HG02970 (cell line): ENCODE data around the gene FAM171A2.

Source experiments
- ATAC-seq: cut with Tn5 transposase; IDR thresholded peaks from one replicate; pipeline ENCODE4 v1.9.1; 2021; ENCODE audit warnings: mild to moderate bottlenecking, moderate library complexity, moderate number of reproducible peaks; ENCODE audit not compliant: unreplicated experiment, low FRiP score

Gene FAM171A2

DNA sequence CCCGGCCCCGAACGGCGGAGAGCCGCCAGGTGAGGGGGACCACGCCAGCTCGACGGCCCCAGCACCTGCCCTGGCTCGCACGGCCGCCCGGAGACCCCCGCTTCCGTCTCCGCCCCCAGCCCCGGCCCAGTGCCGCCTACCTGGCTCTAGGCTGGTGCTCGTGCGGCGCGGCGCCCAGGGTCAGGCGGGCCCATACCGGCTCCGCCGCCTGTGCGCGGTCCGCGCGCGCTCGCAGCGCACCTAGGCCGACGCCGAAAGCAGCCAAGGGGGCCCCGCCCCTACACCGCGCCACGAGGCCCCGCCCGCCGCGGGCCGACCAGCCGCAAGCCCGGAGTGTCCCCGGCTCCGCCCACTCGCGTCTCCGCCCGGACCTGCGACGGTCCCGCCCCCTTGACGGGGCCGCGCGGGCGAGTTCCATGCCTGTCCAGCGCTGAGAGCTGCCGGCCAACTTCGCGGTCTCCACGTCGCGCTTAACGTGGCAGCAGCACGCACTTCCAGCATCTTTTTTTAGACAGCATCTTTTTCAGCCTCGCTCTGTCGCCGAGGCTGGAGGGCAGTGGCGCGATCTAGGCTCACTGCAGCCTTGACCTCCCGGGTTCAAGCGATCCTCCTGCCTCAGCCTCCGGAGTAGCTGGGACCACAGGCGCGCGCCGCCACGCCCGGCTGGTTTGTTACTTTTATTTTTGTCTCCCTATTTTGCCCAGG, 38.9 kb downstream of the FAM171A2 start, which contains the start of gene SLC25A39:
SLC25A39 (minus strand) TSS at position 253 of the 705 bp plus-strand sequence. CDS start 1,261 bp downstream, outside the sequence.
- ATAC-seq: peak; percentile 67

DNA sequence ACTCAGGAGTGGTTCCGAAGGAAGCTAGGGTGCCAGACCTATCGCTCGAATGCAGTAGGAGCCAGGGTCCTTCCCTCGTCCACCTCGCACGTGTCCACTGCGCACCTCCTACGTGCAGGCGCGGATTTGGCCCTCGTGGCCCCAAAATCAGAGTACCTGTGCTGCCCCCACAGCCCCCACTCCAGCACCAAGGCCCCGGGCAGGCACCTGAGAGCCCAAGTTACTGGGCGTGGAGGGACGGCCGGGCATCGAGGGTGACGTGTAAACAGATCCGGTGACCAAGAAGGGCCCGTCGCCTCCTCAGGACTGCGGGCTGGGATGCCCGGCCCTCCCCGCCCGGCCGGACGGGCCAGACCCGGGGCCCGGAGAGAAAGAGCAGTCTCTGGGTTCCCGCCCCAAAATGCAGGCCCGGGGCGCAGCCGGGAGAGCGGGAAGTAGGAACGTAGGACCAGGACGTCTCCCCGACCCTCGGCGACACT, 39.5 kb downstream of the FAM171A2 start:
- peak; percentile 4 for ATAC-seq

DNA sequence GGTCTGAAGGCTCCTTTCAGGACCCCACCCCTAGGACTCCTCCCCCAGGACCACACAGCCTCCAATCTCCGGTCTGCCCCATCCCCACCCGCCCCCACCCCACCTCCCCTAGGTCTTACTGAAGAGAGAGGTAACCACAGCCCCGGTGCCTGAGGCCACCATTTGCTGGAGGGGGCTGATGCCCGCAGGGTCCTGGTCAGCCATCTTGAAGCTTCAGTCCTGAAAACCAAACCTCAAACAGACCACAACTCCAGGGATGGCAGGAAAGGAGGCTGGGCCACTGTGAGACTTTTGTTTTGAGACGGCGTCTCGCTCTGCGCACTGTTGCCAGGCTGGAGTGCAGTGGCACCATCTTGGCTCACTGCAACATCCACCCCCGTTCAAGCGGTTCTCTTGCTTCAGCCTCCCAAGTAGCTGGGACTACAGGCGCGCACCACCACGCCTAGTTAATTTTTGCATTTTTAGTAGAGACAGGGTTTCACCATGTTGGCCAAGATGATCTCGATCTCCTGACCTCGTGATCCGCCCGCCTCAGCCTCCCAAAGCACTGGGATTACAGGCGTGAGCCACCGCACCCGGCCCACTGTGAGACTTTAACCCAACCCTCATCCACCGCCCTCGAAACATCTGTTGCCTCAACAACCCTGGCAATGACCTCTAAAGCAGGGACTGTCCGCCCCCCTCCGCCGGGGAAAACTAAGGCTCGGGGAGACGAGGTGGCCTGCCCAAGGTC, 40.1 kb downstream of the FAM171A2 start:
- ATAC-seq: no peak

DNA sequence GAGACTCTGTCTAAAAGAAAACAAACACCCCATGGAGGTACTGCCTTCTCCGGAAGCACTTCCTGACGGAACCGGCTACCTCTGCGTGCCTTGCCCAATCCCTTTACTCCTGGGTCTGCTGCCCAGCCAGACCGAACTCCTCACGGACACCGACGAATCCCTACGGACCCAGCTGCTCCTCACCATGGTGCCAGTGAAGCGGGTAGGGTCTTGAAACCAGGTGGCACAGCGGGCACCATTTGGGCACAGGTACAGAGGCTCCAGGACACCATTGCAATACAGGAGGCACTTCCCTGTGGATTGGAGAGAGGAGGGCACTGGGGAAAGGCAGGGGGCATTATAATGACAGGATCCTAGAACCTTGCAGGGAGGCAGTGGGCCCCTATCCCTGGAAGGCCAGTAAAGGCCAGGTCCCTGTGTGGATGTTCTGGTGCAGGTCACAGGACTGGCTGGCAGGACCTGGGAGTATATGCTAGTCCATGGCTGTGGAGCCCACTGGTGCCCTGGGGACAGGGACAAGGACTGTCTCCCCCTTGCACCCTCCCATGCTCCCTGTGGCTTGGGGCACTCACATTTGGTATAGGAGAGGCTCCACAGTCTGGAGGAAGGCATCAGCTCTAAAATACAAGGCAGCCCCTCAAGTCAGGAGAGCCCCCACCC, 41.3 kb downstream of the FAM171A2 start:
- ATAC-seq: no peak

DNA sequence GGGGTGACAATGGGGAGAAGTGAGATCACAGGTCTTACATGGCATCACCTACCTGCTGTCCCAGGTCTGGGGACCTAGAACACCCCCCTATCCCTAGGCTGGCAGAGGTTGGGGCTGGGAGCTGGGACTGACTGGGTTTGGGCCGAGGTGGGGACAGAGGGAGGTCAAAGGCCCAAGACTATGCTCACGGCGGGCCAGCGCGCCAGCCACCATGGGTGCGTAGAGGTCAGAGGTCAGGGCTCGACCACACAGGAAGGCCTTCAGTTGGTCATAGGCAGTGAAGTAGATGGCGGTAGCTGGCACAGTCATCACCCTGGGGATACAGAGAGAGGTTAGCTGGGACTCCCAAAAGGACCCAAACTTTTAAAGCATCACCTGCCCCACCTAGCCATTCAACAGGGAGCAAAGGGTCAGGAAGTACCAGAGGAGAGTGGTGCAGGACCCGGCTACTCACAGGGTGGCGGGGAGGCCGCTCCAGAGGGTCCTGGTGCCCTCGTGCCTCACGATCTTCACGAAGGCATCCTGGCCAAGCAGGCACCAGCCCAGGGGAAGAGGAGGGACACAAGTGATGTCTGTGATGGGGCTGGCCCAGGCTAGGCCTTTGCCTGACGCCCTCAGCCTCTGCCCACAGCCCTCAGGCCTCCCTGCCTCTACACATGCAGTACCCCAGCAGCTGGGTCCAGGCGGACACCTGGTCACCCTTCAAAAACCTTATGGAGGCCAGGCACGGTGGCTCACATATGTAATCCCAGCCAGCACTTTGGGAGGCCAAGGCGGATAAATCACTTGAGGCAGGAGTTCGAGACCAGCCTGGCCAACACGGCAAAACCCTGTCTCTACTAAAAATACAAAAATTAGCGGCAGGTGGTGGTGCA, 42.2 kb downstream of the FAM171A2 start:
- ATAC-seq: no peak

DNA sequence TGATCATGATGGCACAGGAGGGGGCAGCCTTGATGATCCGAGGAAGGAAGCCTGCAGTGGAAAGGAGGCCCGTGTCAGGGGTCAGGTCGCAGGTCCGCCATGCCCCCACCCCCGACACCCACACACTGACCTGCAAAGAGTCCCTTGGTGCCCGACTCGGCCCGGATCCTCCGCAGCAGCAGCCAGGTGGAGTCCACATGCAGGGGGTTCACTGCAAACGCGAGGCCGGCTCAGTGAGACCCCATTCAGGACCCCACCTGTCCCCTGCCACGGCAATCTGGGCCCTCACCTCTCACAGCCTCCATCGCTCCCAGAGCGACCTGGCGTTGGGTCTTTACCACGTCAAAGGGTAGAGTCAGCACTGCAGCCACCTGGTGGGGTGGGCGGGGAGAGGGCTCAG, 43.6 kb downstream of the FAM171A2 start:
- ATAC-seq: no peak

DNA sequence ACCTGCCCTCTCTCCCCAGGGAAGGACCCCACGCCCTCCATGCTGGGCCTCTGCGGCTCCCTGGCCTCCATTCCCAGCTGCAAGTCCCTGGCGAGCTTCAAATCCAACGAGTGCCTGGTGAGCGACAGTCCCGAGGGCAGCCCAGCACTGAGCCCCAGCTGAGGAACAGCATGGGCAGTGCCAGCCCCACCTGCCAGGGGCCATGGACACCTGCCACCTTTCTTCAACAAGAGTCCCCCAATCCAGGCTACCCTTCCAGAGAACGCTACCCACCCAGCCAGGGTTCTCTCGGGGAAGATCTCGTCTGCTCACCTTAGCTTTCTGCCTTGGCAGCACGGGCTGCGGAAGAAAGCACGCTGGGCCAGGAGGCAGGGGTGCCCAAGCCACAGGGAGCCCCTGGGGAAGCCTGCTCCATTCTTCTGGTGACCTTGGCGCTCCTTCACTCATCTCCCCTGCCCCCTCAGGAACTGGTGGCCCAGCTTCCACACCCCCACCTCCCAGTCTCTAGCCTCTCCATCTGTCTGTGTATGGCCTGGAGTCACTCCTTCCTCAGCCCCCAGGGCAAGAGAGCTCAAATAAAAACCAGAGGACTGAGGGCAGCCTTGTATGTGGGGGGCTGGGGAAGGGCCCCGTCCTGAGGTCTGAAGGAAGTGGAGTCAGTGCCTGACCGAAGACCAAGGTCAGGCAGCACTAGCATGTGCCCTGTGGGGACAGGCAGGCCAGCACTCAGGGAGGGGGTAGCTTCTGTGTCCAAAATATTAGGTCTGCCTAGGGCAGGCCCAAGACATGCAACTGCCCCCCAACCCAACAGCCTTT, 45.4 kb downstream of the FAM171A2 start:
- ATAC-seq: no peak

DNA sequence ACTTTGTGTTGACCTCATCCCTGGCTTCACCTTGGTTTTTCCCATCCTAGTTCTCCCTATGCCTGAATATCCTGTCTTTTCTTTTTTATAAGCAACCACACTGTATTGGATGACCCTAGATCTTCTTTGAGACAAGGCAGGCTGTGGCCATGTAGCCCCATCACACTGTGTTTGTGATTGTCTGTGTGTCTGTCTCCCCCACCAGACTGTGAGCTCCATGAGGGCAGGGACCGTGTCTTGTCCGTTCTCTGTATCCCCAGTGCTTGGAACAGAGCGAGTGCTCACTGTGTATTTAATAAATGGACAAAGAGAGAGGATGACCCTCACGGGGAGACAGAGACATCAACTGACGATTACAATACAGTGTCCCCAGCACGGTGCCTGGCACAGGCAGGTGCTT, 46.1 kb downstream of the FAM171A2 start:
- ATAC-seq: no peak

DNA sequence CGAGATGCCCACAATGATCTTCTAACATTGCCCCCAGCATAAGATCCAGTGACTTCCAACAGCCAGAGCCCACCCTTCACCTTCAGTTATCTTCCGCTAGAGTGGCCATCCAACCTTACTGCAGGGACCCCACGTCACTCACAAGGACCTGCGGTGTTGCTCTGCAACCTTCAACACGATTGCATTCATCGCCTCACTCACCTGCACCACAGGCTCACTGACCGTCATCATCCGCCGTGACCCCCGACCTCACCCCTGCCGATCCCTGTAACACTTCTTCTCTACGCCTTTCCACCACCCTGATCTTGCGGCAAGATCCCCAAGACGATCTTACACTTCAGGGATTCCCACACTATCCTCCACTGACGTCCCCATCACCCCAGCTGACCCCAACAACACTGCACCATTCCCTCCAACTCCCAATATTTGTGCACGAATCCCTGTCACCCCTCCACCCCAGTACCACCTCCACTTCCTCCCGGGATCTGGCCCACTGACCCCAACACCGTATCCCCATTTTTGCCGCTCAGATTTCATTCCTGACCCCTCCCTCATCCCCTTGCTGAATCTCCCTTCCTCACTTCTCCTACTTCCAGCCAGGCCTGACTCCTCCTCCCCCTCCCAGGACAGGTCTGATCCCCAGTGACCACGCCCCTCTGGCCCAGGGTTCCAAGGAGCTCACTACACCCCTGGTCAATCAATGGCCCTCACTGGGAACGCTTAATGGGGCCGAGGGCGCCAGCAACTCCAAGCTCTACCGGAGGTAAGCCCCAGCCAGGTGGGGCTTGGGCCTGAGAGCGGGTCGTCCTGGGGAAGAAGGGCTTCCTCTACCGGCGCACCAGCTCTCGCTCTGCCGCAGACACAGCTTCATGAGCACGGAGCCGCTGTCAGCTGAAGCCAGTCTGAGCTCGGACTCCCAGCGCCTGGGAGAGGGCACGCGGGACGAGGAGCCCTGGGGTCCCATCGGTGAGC, 47.6 kb downstream of the FAM171A2 start:
- ATAC-seq: no peak

DNA sequence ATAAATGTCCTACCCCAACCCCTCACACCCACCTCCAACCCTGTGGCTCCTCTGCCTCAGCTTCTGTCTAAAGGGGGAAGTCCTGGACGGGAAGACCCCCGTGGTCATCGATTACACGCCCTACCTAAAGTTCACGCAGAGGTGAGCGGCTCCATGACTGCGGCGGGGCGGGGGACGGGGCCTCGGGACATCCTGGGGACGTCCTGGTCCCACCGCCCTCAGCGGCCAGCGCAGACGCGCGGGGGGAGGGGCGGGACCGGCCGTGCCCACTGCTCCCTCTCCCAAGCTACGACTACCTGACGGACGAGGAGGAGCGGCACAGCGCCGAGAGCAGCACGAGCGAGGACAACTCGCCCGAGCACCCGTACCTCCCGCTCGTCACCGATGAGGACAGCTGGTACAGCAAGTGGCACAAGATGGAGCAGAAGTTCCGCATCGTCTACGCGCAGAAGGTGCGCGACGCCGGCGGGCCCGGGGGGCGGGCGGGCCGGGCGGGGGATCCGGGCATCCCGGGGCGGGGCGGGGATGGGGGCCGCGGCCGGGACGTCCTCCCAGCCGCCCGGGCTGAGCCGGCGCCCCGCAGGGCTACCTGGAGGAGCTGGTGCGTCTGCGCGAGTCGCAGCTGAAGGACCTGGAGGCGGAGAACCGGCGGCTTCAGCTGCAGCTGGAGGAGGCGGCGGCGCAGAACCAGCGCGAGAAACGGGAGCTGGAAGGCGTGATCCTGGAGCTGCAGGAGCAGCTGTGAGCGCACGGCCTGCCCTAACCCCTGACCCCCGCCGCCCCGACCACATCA, 48.6 kb downstream of the FAM171A2 start:
- no peak for ATAC-seq

DNA sequence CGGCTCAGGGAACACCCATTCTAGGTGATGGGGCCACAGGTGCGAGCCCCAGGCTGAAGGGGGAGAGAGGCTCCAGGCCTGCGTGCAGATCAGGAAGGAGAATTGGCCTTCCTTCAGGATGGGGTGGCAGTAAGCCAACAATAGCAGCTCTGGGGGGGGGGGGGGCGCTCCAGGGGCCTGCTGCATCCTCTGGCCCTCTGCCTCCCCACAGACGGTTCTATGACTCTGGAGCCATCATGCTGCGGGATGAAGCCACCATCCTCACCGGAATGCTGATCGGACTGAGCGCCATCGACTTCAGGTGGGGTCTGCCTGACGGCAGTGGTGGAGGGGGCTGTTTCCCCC, 49.2 kb downstream of the FAM171A2 start:
- no peak for ATAC-seq

DNA sequence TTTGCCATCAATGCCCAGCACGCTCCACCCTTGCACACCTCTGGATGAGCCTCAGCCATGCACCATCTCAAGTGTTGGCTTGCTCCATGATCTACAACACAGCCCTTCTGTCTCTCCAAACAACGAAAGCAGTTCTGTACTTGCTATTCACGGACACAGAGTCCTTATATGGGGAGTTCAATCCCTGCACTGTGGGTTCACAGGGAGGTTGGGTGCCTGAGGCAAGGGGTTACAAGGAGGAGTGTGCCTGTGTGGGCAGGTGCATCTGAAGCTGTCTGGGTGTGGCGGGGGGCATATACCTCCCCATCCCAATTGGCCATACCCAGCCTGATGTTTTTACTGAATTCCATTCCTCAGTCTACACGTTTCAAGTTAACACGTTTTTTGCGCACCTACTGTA, 49.6 kb downstream of the FAM171A2 start:
- no peak for ATAC-seq

DNA sequence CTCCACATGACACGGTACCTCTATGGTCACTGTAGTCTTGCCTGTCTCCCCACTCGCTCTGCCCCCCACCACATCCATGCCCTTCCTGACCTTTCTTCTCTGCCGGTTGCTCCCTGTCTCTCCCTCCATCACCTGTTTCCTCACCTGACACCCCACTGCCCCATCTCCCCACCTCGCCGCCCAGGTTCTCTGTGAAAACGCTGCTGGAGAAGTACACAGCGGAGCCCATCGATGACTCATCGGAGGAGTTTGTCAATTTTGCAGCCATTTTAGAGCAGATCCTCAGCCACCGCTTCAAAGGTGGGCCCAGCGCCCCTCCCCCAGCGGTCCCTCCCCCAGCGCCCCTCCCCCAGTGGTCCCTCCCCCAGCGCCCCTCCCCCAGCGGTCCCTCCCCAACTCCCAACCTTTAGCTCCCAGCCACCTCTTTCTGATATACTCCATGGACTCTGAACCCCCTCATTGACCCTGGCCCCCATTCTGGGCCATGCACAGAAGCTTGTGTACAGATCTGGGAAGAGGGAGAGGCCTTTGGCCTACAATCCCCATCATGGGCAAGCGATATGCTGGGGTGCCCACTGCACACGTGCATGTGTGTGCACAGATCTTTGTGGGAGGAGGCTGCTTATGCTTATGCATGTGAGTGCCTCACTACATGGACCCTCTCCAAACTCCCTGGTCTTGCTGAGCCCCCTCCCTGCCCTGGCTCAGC, 51.1 kb downstream of the FAM171A2 start:
- ATAC-seq: no peak

DNA sequence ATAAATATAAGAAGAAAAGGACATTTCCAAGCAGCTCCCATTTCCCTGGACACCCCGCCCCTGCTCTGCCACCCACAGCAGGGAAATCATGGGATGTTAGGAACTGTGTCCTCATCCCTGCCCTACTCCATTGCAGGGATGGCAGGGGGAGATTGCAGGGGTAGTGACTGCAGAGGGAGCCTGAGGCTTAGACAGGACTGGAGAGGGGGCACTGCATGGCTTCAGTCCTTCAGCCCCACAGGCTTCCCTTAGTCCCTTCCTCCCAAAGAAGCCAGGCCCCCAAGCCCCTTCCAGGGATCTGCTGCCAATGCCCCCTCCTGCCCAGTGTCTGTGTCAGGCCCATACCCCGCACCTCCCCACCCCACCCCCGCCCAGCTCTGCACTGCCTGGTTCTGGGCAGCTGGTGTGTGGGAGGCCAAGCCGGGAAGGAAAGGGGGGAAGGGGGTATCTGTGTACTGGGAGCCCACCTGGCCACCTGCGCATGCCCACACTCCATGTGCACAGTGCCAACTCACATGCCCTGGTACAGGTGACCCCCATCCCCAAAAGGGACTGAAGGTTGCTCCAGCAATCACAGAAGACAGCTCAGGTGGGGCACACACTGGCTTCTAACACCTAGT, 52.0 kb downstream of the FAM171A2 start:
- no peak for ATAC-seq

DNA sequence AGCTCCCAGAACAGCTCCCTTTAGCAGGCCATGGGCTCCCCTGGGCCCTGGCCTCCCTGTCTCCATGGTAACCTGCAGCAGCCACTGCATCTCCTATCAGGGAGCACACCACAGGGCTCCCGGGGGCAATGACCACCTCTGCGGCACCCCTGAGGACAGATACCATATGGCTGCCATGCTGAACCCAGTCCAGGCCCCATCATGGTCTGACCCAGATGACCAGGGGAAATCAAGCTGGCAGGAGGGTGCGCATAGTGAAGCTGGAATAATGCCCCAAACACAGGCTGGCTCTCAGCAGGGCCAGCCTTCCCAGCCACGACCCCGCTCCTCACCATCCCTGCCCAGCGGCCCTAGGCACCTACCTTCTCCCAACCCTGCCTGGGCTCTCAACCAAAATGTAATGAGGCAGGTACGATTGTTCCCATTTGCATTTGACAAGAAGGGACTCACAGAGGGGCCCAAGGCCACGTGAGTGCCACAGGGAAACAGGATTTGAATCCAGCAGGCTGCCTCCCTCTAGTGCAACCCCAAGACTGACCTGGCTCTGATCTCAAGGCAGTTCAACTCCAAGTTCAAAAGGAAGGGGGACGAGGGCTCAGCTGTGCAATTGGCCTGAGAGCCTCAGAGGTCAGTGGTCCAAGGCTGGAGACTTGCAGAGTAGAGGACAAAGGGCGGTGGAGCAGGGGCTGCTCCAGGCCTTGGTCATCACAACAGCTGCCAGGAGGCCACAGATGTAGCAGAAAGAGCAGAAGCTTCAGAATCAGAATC, 52.9 kb downstream of the FAM171A2 start:
- no peak for ATAC-seq

DNA sequence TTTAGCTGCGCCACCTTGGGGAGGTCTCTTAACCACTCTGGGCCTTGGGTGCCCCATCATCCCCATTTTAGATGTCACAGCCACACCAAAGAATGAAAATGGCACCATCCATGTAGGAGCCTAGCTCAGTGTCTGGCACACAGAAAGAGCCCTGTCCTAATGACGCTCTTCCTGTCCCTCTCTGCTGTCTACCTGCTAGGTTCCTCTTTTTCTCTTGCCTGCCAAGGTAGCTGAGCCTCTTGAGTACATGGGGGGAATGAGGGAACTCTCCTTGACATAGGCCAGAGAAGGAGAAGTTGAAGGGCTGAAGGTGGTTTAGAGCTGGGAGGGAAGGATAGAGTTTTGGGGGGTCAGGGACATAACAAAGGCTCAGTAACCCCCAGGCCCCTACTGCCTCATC, 53.5 kb downstream of the FAM171A2 start:
- no peak for ATAC-seq
